ENCODE data around the gene SPRR1A. TPM values are rescaled to one million over a fixed set of nuclear protein-coding genes. Genes with fewer than 3 reads are reported as not detected.

The SPRR1A gene, protein sequence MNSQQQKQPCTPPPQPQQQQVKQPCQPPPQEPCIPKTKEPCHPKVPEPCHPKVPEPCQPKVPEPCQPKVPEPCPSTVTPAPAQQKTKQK
- total RNA-seq, result not detected
- not detected for polyA plus RNA-seq (ENCODE audit: insufficient read length in 6 of 6)
- long read RNA-seq, donor 1, result 0 reads
- long read RNA-seq, donor 2, result 0 reads
- long read RNA-seq, donor 3, result 0 reads
- long read RNA-seq, donor 4, result 0 reads
- long read RNA-seq, donor 5, result 0 reads
- long read RNA-seq, donor 6, result 0 reads
- long read RNA-seq, donor 7, result 0 reads
- long read RNA-seq, donor 8, result 0 reads
- long read RNA-seq, donor 9, result 0 reads
- long read RNA-seq, donor 10, result 0 reads
- long read RNA-seq, donor 11, result 0 reads
- long read RNA-seq, donor 12, result 0 reads

GRCh38 chr1:152983743-152984142, at the start of gene SPRR1A:
Gene SPRR1A, plus strand, starts transcription at chr1:152984081. Its CDS starts 1,150 bp downstream, at chr1:152985231.
- no peaks in the 10 kb centered on the region for H3K9me3 ChIP-seq
- intact Hi-C loops (cut with DNase I), result no loop called here
- H3K36me3 ChIP-seq, result no peaks in the 10 kb centered on the region
- no peak within 1 kb of the TSS for H3K4me3 ChIP-seq
- TF ChIP-seq, protein P1, sequence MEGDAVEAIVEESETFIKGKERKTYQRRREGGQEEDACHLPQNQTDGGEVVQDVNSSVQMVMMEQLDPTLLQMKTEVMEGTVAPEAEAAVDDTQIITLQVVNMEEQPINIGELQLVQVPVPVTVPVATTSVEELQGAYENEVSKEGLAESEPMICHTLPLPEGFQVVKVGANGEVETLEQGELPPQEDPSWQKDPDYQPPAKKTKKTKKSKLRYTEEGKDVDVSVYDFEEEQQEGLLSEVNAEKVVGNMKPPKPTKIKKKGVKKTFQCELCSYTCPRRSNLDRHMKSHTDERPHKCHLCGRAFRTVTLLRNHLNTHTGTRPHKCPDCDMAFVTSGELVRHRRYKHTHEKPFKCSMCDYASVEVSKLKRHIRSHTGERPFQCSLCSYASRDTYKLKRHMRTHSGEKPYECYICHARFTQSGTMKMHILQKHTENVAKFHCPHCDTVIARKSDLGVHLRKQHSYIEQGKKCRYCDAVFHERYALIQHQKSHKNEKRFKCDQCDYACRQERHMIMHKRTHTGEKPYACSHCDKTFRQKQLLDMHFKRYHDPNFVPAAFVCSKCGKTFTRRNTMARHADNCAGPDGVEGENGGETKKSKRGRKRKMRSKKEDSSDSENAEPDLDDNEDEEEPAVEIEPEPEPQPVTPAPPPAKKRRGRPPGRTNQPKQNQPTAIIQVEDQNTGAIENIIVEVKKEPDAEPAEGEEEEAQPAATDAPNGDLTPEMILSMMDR (IDR thresholded peaks at IDR 0.05), result no peak
- H3K27me3 ChIP-seq, result peaks cover 0 to 15% of the 10 kb centered on the region in 2 donors
- ATAC-seq (no peak), DNase-seq (no peak)
- no peak within 1 kb of the TSS for H3K27ac ChIP-seq
- no peaks in the 10 kb centered on the region for H3K4me1 ChIP-seq

DNA sequence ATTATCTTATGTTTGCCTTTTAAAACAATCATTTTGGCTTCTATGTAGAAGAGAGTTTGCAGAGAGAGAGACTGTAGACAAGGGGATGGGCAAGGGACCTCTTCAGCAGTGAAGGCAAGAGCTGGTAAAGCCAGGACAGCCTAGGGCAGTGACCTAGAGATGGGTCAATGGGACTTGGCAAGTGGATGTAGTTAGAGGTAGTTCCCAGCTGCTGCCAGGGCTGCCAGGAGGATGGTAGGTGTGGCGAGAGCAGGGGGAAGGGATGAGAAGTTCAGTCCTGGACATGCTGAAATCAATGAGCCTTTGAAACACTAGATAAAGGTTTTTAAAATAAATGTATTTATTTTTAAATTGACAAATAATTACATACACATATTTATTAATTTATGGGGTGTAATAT, 43.3 kb upstream of the SPRR1A start:
- DNase-seq, result no peak

DNA sequence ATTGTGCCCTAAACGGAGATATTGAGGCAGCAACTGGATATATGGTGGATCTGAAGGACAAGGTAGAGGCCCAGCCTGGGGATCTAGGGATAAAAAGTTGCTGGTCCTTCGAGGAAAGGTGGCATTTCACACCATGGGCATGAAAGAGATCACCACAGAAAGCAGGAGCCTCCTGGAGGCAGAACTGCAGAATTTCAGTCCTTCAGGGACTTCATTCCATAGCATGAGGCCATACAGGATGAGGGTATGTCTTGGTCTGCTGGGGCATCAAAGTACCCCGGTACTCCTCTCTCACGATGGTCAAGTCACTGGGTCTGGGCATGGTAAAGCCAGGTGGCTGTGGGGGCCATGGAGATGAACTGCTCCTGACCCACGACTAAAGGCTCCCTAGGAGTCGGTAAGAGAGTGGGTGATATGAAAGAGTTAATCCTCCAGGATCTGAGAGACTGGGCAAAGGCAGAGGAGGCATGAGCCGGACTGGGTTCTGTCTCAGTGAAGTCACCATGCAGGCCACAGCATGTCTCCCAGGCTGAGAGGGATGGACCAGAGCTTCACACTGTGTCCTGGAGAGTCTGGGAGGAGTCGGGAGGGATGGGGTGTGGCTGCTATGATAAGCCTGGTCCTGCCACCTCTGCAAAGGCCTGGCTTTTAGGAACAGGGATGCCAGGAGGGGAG, 42.7 kb upstream of the SPRR1A start:
- intact Hi-C loops (cut with DNase I), result no loop called here
- H3K27me3 ChIP-seq, result no peaks in the 10 kb centered on the region
- ATAC-seq (no peak), DNase-seq (no peak)
- H3K27ac ChIP-seq, result no peak overlapping the region
- no peaks in the 10 kb centered on the region for H3K36me3 ChIP-seq
- TF ChIP-seq, protein P1 (IDR thresholded peaks at IDR 0.05), result no peak
- H3K9me3 ChIP-seq, result no peaks in the 10 kb centered on the region
- H3K4me3 ChIP-seq, result no peak overlapping the region
- H3K4me1 ChIP-seq, result no peaks in the 10 kb centered on the region

More for the DNA sequence above, 43.3 kb upstream of the SPRR1A start:
- Histone ChIP-seq H3K4me1 (no peaks in the 10 kb centered on the region), H3K27ac (no peak overlapping the region), H3K4me3 (no peak overlapping the region), H3K27me3 (peaks cover 0 to 4% of the 10 kb centered on the region in 2 donors), H3K9me3 (no peaks in the 10 kb centered on the region), H3K36me3 (no peaks in the 10 kb centered on the region)
- ATAC-seq, result no peak
- TF ChIP-seq, protein P1 (IDR thresholded peaks at IDR 0.05), result no peak
- intact Hi-C loops (cut with DNase I), result no loop called here

GRCh38 chr1:152942161-152942560, 41.7 kb upstream of the SPRR1A start:
- intact Hi-C loops (cut with DNase I), result no loop called here
- ATAC-seq, result no peak
- H3K27me3 ChIP-seq, result no peaks in the 10 kb centered on the region

GRCh38 chr1:152946248-152946647, 37.6 kb upstream of the SPRR1A start:
- ATAC-seq, result no peak
- TF ChIP-seq, protein P1 (IDR thresholded peaks at IDR 0.05), result no peak
- Histone ChIP-seq H3K4me3 (no peak overlapping the region), H3K27ac (no peak overlapping the region), H3K36me3 (no peaks in the 10 kb centered on the region), H3K4me1 (no peaks in the 10 kb centered on the region), H3K9me3 (no peaks in the 10 kb centered on the region), H3K27me3 (no peaks in the 10 kb centered on the region)
- intact Hi-C loops (cut with DNase I), result no loop called here
- no peak for DNase-seq

More at GRCh38 chr1:152942161-152942560, 41.7 kb upstream of the SPRR1A start:
- no peak for DNase-seq
- Histone ChIP-seq H3K4me1 (no peaks in the 10 kb centered on the region), H3K36me3 (no peaks in the 10 kb centered on the region), H3K4me3 (no peak overlapping the region), H3K27ac (no peak overlapping the region), H3K9me3 (no peaks in the 10 kb centered on the region)
- TF ChIP-seq, protein P1 (IDR thresholded peaks at IDR 0.05), result no peak

All from left lung (tissue), 14 donors.